ENCODE data around the gene CFAP46. TPM values are rescaled to one million over a fixed set of nuclear protein-coding genes. Genes with fewer than 3 reads are reported as not detected.

CFAP46 gene
- polyA plus RNA-seq, 3 donors: 0.07 TPM; not detected in 2

GRCh38 chr10:132938472-132939339 is 3.7 kb downstream of the CFAP46 start:
- Histone ChIP-seq H3K79me2 (ENCODE audit: insufficient read depth, low read length) (no peaks in the 10 kb centered on the region), H3K27ac (ENCODE audit: low read depth in 1 of 2, low read length in 2 of 2) (no peak overlapping the region), H3K4me2 (replicated peaks; ENCODE audit: extremely low read depth, low read length, poor library complexity, severe bottlenecking) (no peak overlapping the region), H4K20me1 (ENCODE audit: insufficient read depth, low read length) (no peaks in the 10 kb centered on the region), H3K9ac (ENCODE audit: insufficient read depth, low read length, poor library complexity, severe bottlenecking) (no peak overlapping the region), H2AFZ (ENCODE audit: insufficient read depth, low read depth, low read length, poor library complexity, severe bottlenecking) (no peak overlapping the region), H3K4me3 (replicated peaks in 1 of 3; ENCODE audit: low read depth in 2 of 3, low read length in 3 of 3) (no peak overlapping the region), H3K27me3 (ENCODE audit: control insufficient read depth in 2 of 2, insufficient read depth in 2 of 2, low read length in 2 of 2) (peaks cover 12 to 40% of the 10 kb centered on the region in 2 donors), H3K36me3 (replicated peaks in 1 of 2; ENCODE audit: control insufficient read depth in 1 of 2, insufficient read depth in 2 of 2, low read length in 2 of 2) (no peaks in the 10 kb centered on the region), H3K9me3 (replicated peaks in 1 of 2; ENCODE audit: control insufficient read depth in 1 of 2, insufficient read depth in 1 of 2, low read length in 2 of 2) (peaks cover 0 to 8% of the 10 kb centered on the region in 2 donors), H3K4me1 (ENCODE audit: control insufficient read depth in 1 of 2, insufficient read depth in 2 of 2, low read length in 2 of 2) (peaks cover 0 to 6% of the 10 kb centered on the region in 2 donors)
- peaks cover 32 to 51% (median 36%) of the 10 kb centered on the region in 3 donors for H3K27me3 Mint-ChIP-seq (ENCODE audit: low read depth in 3 of 3)
- intact Hi-C loops (cut with micrococcal nuclease): no loop called here
- peak overlapping the region in 1 of 2 donors; percentile 32 for H3K4me3 Mint-ChIP-seq
- peak in 1 of 3 donors; percentile 12 for DNase-seq
- peaks cover 0 to 6% (median 3%) of the 10 kb centered on the region in 7 donors for H3K9me3 Mint-ChIP-seq
- H3K36me3 Mint-ChIP-seq: peaks cover 3 to 6% of the 10 kb centered on the region in 2 donors
- no peak for TF ChIP-seq CTCF (IDR thresholded peaks at IDR 0.05)
- peaks cover 5% of the 10 kb centered on the region for H3K4me1 Mint-ChIP-seq
- WGBS (ENCODE audit: insufficient coverage): 42% methylated on average over 18 of the region's 27 CpGs
- H3K27ac Mint-ChIP-seq: no peak overlapping the region

DNA sequence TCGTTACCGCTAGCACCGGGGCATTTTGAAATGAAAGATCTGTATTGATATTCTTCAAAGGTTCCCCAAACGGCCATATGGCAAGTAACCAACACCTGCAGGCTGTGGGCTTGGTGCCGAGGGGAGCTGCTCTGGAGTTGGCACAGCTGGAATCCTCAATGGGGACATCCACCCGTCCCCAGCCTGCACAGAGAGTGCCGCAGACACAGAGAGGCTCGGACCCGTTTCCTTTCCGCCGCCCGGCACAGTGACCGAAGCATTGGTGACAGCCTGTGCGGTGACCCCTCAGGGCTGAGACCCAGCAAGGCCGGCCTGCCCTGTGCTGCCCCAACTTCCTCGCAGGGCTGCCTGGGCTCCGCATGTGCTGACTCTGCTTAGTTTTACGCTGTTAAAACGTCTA is 4.5 kb downstream of the CFAP46 start:
- no peak overlapping the region for H3K4me3 Mint-ChIP-seq
- peaks cover 5% of the 10 kb centered on the region for H3K4me1 Mint-ChIP-seq
- Histone ChIP-seq H3K4me1 (ENCODE audit: control insufficient read depth in 1 of 2, insufficient read depth in 2 of 2, low read length in 2 of 2) (peaks cover 0 to 6% of the 10 kb centered on the region in 2 donors), H3K27me3 (ENCODE audit: control insufficient read depth in 2 of 2, insufficient read depth in 2 of 2, low read length in 2 of 2) (peaks cover 9 to 32% of the 10 kb centered on the region in 2 donors), H3K4me3 (replicated peaks in 1 of 3; ENCODE audit: low read depth in 2 of 3, low read length in 3 of 3) (no peak overlapping the region), H3K36me3 (replicated peaks in 1 of 2; ENCODE audit: control insufficient read depth in 1 of 2, insufficient read depth in 2 of 2, low read length in 2 of 2) (no peaks in the 10 kb centered on the region), H3K79me2 (ENCODE audit: insufficient read depth, low read length) (no peaks in the 10 kb centered on the region), H3K4me2 (replicated peaks; ENCODE audit: extremely low read depth, low read length, poor library complexity, severe bottlenecking) (no peak overlapping the region), H2AFZ (ENCODE audit: insufficient read depth, low read depth, low read length, poor library complexity, severe bottlenecking) (no peak overlapping the region), H3K27ac (ENCODE audit: low read depth in 1 of 2, low read length in 2 of 2) (no peak overlapping the region), H3K9ac (ENCODE audit: insufficient read depth, low read length, poor library complexity, severe bottlenecking) (no peak overlapping the region), H3K9me3 (replicated peaks in 1 of 2; ENCODE audit: control insufficient read depth in 1 of 2, insufficient read depth in 1 of 2, low read length in 2 of 2) (peaks cover 0 to 2% of the 10 kb centered on the region in 2 donors), H4K20me1 (ENCODE audit: insufficient read depth, low read length) (no peaks in the 10 kb centered on the region)
- peaks cover 28 to 44% (median 32%) of the 10 kb centered on the region in 3 donors for H3K27me3 Mint-ChIP-seq (ENCODE audit: low read depth in 3 of 3)
- WGBS (ENCODE audit: insufficient coverage): 94% methylated on average over 15 of the region's 19 CpGs
- no peak overlapping the region for H3K27ac Mint-ChIP-seq
- peaks cover 0 to 6% (median 2%) of the 10 kb centered on the region in 7 donors for H3K9me3 Mint-ChIP-seq
- intact Hi-C loops (cut with micrococcal nuclease): no loop called here
- no peak for TF ChIP-seq CTCF (IDR thresholded peaks at IDR 0.05)
- no peak for DNase-seq
- H3K36me3 Mint-ChIP-seq: peaks cover 3 to 6% of the 10 kb centered on the region in 2 donors

Data from CD14-positive monocyte (primary cell).